OCI-LY1 (cell line): ENCODE results near the gene PTP4A2.
A peak's percentile ranks its signal among the peaks of the same experiment; 100 is the strongest.

ENCODE experiments used
- EZH2 ChIP-seq: fragments of 200-600 bp; sonication (generic), shearing (Covaris generic); IDR thresholded peaks from 2 replicates; pipeline ENCODE4 v1.8.0; 2017; ENCODE audit warnings: borderline replicate concordance, mixed run types, mild to moderate bottlenecking, antibody characterized with exemption, low read length, moderate library complexity, mixed read lengths
- TF ChIP-seq, protein P1 (sequence below): fragments of 200-600 bp; sonication (generic), shearing (Covaris generic); IDR thresholded peaks from 2 replicates; pipeline ENCODE4 v1.5.1; 2017; ENCODE audit warnings: mild to moderate bottlenecking, antibody characterized with exemption, low read length, moderate library complexity, mixed read lengths

DNA sequence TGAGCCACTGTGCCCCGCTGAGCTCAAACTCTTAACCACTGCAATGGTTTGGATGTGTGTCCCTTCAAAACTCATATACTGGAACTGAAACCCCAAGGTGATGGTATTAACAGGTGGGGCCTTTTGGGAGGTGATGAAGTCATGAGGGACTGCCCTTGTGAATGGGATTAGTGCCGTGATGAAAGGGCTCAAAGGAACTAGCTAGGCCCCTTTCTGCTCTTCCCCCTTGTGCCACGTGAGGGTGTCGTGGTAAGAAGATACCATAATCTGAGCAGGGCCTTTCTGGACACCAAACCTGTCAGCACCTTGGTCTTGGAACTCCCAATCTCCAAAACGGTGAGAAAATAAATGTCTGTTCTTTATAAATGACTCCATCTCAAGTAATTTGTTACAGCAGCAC is 76.8 kb downstream of the PTP4A2 start:
- TF ChIP-seq, protein P1, sequence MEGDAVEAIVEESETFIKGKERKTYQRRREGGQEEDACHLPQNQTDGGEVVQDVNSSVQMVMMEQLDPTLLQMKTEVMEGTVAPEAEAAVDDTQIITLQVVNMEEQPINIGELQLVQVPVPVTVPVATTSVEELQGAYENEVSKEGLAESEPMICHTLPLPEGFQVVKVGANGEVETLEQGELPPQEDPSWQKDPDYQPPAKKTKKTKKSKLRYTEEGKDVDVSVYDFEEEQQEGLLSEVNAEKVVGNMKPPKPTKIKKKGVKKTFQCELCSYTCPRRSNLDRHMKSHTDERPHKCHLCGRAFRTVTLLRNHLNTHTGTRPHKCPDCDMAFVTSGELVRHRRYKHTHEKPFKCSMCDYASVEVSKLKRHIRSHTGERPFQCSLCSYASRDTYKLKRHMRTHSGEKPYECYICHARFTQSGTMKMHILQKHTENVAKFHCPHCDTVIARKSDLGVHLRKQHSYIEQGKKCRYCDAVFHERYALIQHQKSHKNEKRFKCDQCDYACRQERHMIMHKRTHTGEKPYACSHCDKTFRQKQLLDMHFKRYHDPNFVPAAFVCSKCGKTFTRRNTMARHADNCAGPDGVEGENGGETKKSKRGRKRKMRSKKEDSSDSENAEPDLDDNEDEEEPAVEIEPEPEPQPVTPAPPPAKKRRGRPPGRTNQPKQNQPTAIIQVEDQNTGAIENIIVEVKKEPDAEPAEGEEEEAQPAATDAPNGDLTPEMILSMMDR, result peak; percentile 61
- no peak for TF ChIP-seq EZH2
